ENCODE results near the gene FAM153A.
"Not testable (repeated sequence)": the region's sequence is repeated elsewhere in the genome, so short reads cannot be mapped to it uniquely, and the experiment has no call there.

The FAM153A gene

GRCh38 chr5:177722829-177723228 lies 59.9 kb downstream of the FAM153A start:
- not testable (repeated sequence) for H3K27me3 ChIP-seq (ENCODE audit: insufficient read depth, insufficient read length); H3K9me3 ChIP-seq (ENCODE audit: insufficient read depth, low read length); H3K9ac ChIP-seq (ENCODE audit: insufficient read length, low read depth); H3K4me3 ChIP-seq (ENCODE audit: insufficient read length, low read depth); DNase-seq (ENCODE audit: low read depth, low spot score); H3K36me3 ChIP-seq (ENCODE audit: insufficient read depth, insufficient read length, low read length); H3K4me1 ChIP-seq (ENCODE audit: insufficient read depth, insufficient read length)

GRCh38 chr5:177719989-177720388 lies 62.7 kb downstream of the FAM153A start:
- H3K9ac ChIP-seq (ENCODE audit: insufficient read length, low read depth); DNase-seq (ENCODE audit: low read depth, low spot score): not testable (repeated sequence)

GRCh38 chr5:177715423-177715822 lies 67.3 kb downstream of the FAM153A start:
- H3K4me1 ChIP-seq (ENCODE audit: insufficient read depth, insufficient read length); DNase-seq (ENCODE audit: low read depth, low spot score); H3K27me3 ChIP-seq (ENCODE audit: insufficient read depth, insufficient read length); H3K9ac ChIP-seq (ENCODE audit: insufficient read length, low read depth); H3K4me3 ChIP-seq (ENCODE audit: insufficient read length, low read depth); H3K36me3 ChIP-seq (ENCODE audit: insufficient read depth, insufficient read length, low read length); H3K9me3 ChIP-seq (ENCODE audit: insufficient read depth, low read length): not testable (repeated sequence)

More at GRCh38 chr5:177719989-177720388, 62.7 kb downstream of the FAM153A start:
- H3K27me3 ChIP-seq (ENCODE audit: insufficient read depth, insufficient read length); H3K36me3 ChIP-seq (ENCODE audit: insufficient read depth, insufficient read length, low read length); H3K4me1 ChIP-seq (ENCODE audit: insufficient read depth, insufficient read length); H3K4me3 ChIP-seq (ENCODE audit: insufficient read length, low read depth); H3K9me3 ChIP-seq (ENCODE audit: insufficient read depth, low read length): not testable (repeated sequence)

GRCh38 chr5:177696100-177696499 lies 86.6 kb downstream of the FAM153A start:
- not testable (repeated sequence) for H3K27me3 ChIP-seq (ENCODE audit: insufficient read depth, insufficient read length); H3K4me3 ChIP-seq (ENCODE audit: insufficient read length, low read depth); H3K9me3 ChIP-seq (ENCODE audit: insufficient read depth, low read length); DNase-seq (ENCODE audit: low read depth, low spot score); H3K4me1 ChIP-seq (ENCODE audit: insufficient read depth, insufficient read length); H3K9ac ChIP-seq (ENCODE audit: insufficient read length, low read depth); H3K36me3 ChIP-seq (ENCODE audit: insufficient read depth, insufficient read length, low read length)

DNA sequence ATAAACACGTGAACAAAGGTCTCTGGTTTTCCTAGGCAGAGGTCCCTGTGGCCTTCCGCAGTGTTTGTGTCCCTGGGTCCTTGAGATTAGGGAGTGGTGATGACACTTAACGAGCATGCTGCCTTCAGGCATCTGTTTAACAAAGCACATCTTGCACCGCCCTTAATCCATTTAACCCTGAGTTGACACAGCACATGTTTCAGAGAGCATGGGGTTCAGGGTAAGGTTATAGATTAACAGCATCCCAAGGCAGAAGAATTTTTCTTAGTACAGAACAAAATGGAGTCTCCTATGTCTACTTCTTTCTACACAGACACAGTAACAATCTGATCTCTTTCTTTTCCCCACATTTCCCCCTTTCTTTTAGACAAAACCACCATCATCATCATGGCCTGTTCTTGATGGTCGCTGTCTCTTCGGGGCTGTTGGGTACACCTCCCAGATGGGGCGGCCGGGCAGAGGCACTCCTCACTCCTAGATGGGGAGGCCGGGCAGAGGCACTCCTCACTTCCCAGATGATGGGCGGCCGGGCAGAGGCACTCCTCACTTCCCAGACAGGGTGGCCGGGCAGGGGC lies 87.3 kb downstream of the FAM153A start:
- H3K4me1 ChIP-seq (ENCODE audit: insufficient read depth, insufficient read length); DNase-seq (ENCODE audit: low read depth, low spot score); H3K27me3 ChIP-seq (ENCODE audit: insufficient read depth, insufficient read length); H3K36me3 ChIP-seq (ENCODE audit: insufficient read depth, insufficient read length, low read length); H3K9ac ChIP-seq (ENCODE audit: insufficient read length, low read depth); H3K9me3 ChIP-seq (ENCODE audit: insufficient read depth, low read length); H3K4me3 ChIP-seq (ENCODE audit: insufficient read length, low read depth): not testable (repeated sequence)

- not testable (repeated sequence) for H3K9me3 ChIP-seq (ENCODE audit: insufficient read depth, low read length); H3K9ac ChIP-seq (ENCODE audit: insufficient read length, low read depth); H3K4me1 ChIP-seq (ENCODE audit: insufficient read depth, insufficient read length); H3K27me3 ChIP-seq (ENCODE audit: insufficient read depth, insufficient read length); H3K36me3 ChIP-seq (ENCODE audit: insufficient read depth, insufficient read length, low read length); DNase-seq (ENCODE audit: low read depth, low spot score); H3K4me3 ChIP-seq (ENCODE audit: insufficient read length, low read depth)
Observed at GRCh38 chr5:177694518-177694835, 88.2 kb downstream of the FAM153A start.

DNA sequence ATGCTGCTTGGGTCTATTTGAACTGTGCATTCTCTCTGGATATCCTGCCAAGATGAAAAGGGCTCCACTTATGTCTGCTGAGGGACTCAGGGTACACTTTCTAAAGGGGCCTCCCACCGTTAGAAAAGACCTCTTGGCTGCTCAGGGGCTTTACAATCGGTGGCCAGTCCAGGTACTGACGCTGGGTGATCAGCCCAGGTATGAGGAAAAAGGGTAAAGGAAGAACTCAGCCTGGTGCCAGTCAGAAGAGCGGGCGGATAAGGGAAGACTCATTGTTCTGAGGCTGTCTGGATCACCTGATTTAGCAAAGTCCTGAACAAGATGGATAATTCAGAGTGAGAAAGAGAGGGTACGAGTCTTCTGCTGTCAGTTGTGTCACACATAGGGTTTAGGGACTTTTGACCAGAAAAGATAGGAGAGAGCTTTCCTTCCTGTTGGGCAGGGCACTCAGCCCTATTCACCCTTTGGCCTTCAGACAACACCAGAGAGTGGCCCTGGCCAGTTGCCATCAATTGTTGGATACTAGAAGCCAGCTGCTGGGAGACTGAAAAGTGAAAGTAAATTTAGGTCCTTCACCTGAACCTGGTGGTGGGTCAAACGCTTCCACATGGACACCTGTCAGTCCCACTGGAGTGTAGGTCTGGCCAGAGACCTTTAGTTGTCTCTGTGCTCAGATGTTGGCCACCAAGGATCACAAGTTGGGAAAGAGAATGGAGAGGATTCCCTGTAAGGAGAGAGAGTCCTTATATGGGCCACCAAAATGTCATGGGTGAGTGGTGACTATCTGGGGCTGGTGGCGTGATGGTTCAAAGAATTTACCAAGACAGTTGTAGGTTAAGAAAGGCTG lies 88.8 kb downstream of the FAM153A start:
- H3K27me3 ChIP-seq (ENCODE audit: insufficient read depth, insufficient read length); H3K9ac ChIP-seq (ENCODE audit: insufficient read length, low read depth); H3K4me3 ChIP-seq (ENCODE audit: insufficient read length, low read depth); H3K4me1 ChIP-seq (ENCODE audit: insufficient read depth, insufficient read length); H3K9me3 ChIP-seq (ENCODE audit: insufficient read depth, low read length); H3K36me3 ChIP-seq (ENCODE audit: insufficient read depth, insufficient read length, low read length); DNase-seq (ENCODE audit: low read depth, low spot score): not testable (repeated sequence)

DNA sequence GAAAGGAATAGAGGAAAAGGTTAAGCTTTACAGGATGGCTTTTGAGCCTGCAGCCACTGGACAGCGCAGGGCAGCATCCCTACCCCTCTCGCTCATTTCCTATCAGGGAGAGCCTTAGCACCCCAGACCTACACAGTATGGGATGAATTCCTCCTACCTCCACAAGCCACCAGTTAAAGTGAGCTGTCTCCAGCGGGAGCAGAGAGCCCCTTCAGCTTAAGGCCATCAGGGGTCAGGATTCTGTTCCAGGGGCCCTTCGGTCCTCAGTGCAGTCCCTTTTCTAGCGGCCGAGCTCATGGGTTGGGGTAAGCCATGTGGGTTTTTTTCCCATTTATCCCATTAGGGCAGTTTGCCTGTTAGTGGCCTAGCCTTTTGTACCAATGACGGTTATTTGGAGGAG lies 89.7 kb downstream of the FAM153A start:
- not testable (repeated sequence) for H3K9ac ChIP-seq (ENCODE audit: insufficient read length, low read depth); H3K4me1 ChIP-seq (ENCODE audit: insufficient read depth, insufficient read length); H3K4me3 ChIP-seq (ENCODE audit: insufficient read length, low read depth); DNase-seq (ENCODE audit: low read depth, low spot score); H3K36me3 ChIP-seq (ENCODE audit: insufficient read depth, insufficient read length, low read length); H3K9me3 ChIP-seq (ENCODE audit: insufficient read depth, low read length); H3K27me3 ChIP-seq (ENCODE audit: insufficient read depth, insufficient read length)

DNA sequence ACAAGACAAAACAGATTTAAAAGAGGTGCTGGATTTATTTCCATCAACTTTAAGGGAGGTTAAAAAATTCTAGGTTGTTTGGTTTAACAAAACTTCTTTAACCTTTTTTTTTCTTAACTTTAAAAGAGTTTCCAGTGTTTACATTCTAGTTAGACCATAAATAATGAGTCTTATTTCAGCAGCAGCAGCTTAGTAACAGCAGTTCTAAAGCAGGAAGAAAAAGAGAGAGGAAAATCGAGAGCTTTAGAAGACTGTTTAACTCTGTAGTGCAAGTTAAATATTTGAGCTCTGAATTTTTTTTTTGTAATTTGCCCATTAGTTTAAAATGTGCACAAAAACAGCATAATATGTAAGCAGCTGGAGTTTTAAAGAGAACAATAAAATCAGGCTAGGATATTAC lies 90.2 kb downstream of the FAM153A start:
- not testable (repeated sequence) for H3K27me3 ChIP-seq (ENCODE audit: insufficient read depth, insufficient read length); H3K36me3 ChIP-seq (ENCODE audit: insufficient read depth, insufficient read length, low read length); H3K4me3 ChIP-seq (ENCODE audit: insufficient read length, low read depth); H3K9me3 ChIP-seq (ENCODE audit: insufficient read depth, low read length); DNase-seq (ENCODE audit: low read depth, low spot score); H3K9ac ChIP-seq (ENCODE audit: insufficient read length, low read depth); H3K4me1 ChIP-seq (ENCODE audit: insufficient read depth, insufficient read length)

GRCh38 chr5:177689011-177689610 lies 93.6 kb downstream of the FAM153A start:
- not testable (repeated sequence) for H3K9ac ChIP-seq (ENCODE audit: insufficient read length, low read depth); H3K36me3 ChIP-seq (ENCODE audit: insufficient read depth, insufficient read length, low read length); H3K4me1 ChIP-seq (ENCODE audit: insufficient read depth, insufficient read length); DNase-seq (ENCODE audit: low read depth, low spot score); H3K27me3 ChIP-seq (ENCODE audit: insufficient read depth, insufficient read length); H3K9me3 ChIP-seq (ENCODE audit: insufficient read depth, low read length); H3K4me3 ChIP-seq (ENCODE audit: insufficient read length, low read depth)

DNA sequence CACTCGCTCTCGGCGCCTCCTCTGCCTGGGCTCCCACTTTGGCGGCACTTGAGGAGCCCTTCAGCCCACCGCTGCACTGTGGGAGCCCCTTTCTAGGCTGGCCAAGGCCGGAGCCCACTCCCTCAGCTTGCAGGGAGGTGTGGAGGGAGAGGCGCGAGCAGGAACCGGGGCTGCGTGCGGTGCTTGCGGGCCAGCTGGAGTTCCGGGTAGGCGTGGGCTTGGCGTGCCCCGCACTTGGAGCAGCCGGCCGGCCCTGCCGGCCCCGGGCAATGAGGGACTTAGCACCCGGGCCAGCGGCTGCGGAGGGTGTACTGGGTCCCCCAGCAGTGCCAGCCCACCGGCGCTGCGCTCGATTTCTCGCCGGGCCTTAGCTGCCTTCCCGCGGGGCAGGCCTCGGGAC lies 94.6 kb downstream of the FAM153A start:
- not testable (repeated sequence) for H3K9me3 ChIP-seq (ENCODE audit: insufficient read depth, low read length); H3K27me3 ChIP-seq (ENCODE audit: insufficient read depth, insufficient read length); DNase-seq (ENCODE audit: low read depth, low spot score); H3K4me3 ChIP-seq (ENCODE audit: insufficient read length, low read depth); H3K9ac ChIP-seq (ENCODE audit: insufficient read length, low read depth); H3K36me3 ChIP-seq (ENCODE audit: insufficient read depth, insufficient read length, low read length); H3K4me1 ChIP-seq (ENCODE audit: insufficient read depth, insufficient read length)

GRCh38 chr5:177681920-177682319 lies 100.8 kb downstream of the FAM153A start:
- H3K27me3 ChIP-seq (ENCODE audit: insufficient read depth, insufficient read length); H3K4me1 ChIP-seq (ENCODE audit: insufficient read depth, insufficient read length); H3K9me3 ChIP-seq (ENCODE audit: insufficient read depth, low read length); H3K9ac ChIP-seq (ENCODE audit: insufficient read length, low read depth); DNase-seq (ENCODE audit: low read depth, low spot score); H3K4me3 ChIP-seq (ENCODE audit: insufficient read length, low read depth); H3K36me3 ChIP-seq (ENCODE audit: insufficient read depth, insufficient read length, low read length): not testable (repeated sequence)
